GM12878 (cell line): ENCODE measurements around the gene ITGB5. TPM values are rescaled to one million over a fixed set of nuclear protein-coding genes. Genes with fewer than 3 reads are reported as not detected.

Experiments
- ATAC-seq: fragments of 200-7000 bp; cut with Tn5 transposase; 3 replicates; pipeline ENCODE4 v1.9.1; 2020; ENCODE audit warnings: mild to moderate bottlenecking, moderate library complexity
- BruUV-seq: library from RNA; stranded (reverse); fragments of 400-500 nt; replicated peaks from 2 replicates; lab custom pipeline; 2021; lab: Mats Ljungman, UMichigan
- CTCF ChIA-PET: fragments of 300-600 bp; sonication (Branson Sonifier 250); formaldehyde crosslinking; extraction: SDS; loops from one replicate; lab custom pipeline; 2021; ENCODE audit warnings: inconsistent platforms; lab: Yijun Ruan, JAX
- POLR2A ChIA-PET: fragments of 350-600 bp; formaldehyde crosslinking; extraction: SDS; loops from one replicate; lab custom pipeline; 2021; ENCODE audit warnings: inconsistent platforms; lab: Charles Lee
- RAD21 ChIA-PET: fragments of 300-600 bp; sonication (Branson Sonifier 250); formaldehyde crosslinking; loops from one replicate; lab custom pipeline; 2023; ENCODE audit warnings: antibody characterized with exemption; ENCODE audit not compliant: unreplicated experiment; lab: Charles Lee
- SMC1A ChIA-PET: fragments of 300-600 bp; sonication (Branson Sonifier 250); formaldehyde crosslinking; loops from one replicate; lab custom pipeline; 2023; ENCODE audit not compliant: unreplicated experiment, uncharacterized antibody; lab: Charles Lee
- DNase-seq: peaks from one replicate; pipeline ENCODE4 v3.0.0-alpha.2; 2011; ENCODE audit warnings: low read depth, low spot score
- FAIRE-seq: peaks from 3 replicates; lab custom pipeline; 2011; peaks lifted over from hg19 to GRCh38; lab: Jason Lieb, UNC
- H2AFZ ChIP-seq: 2 replicates; pipeline ENCODE4 v1.6.0; 2011; ENCODE audit warnings: low read depth, low read length, control low read depth; ENCODE audit not compliant: control insufficient read depth
- H3K27ac ChIP-seq: 2 replicates; pipeline ENCODE4 v1.5.1; 2011; ENCODE audit warnings: control low read depth; ENCODE audit not compliant: control insufficient read depth, insufficient read depth
- H3K27me3 ChIP-seq, 2 experiments: replicated peaks in 1 of 2; 2 replicates each; pipeline versions ENCODE4 v1.6.0 to v1.6.1; 2011; ENCODE audit warnings: low read length in 1 of 2; ENCODE audit not compliant: control insufficient read depth in 2 of 2, insufficient read depth in 2 of 2
- H3K36me3 ChIP-seq, 2 experiments: 2 replicates each; pipeline ENCODE4 v1.5.1; 2011; ENCODE audit warnings: low read length in 1 of 2; ENCODE audit not compliant: control insufficient read depth in 2 of 2, insufficient read depth in 2 of 2
- H3K4me1 ChIP-seq: 2 replicates; pipeline ENCODE4 v1.6.1; 2011; ENCODE audit warnings: mild to moderate bottlenecking, low read length, moderate library complexity, mixed read lengths; ENCODE audit not compliant: control insufficient read depth, insufficient read depth
- H3K4me2 ChIP-seq: 2 replicates; pipeline ENCODE4 v1.6.0; 2011; ENCODE audit warnings: control low read depth; ENCODE audit not compliant: control insufficient read depth, insufficient read depth
- H3K4me3 ChIP-seq: fragments of 200-600 bp; sonication (generic); 2 replicates; pipeline ENCODE4 v1.5.1; 2016
- H3K79me2 ChIP-seq: 2 replicates; pipeline ENCODE4 v1.6.0; 2011; ENCODE audit warnings: low read length; ENCODE audit not compliant: control insufficient read depth, insufficient read depth
- H3K9ac ChIP-seq: 2 replicates; pipeline ENCODE4 v1.8.0; 2011; ENCODE audit warnings: low read length, control low read depth, mixed read lengths; ENCODE audit not compliant: control insufficient read depth, insufficient read depth
- H3K9me3 ChIP-seq: replicated peaks from 3 replicates; pipeline ENCODE4 v1.5.1; 2011; ENCODE audit warnings: mild to moderate bottlenecking, low read length; ENCODE audit not compliant: control insufficient read depth, insufficient read depth
- H4K20me1 ChIP-seq: 2 replicates; pipeline ENCODE4 v1.6.0; 2011; ENCODE audit not compliant: control insufficient read depth, insufficient read depth
- HCFC1 ChIP-seq: fragments of 150-350 bp; IDR thresholded peaks from 2 replicates; pipeline ENCODE4 v1.6.1; 2014; ENCODE audit warnings: low read length
- MLLT1 ChIP-seq: fragments of 450-650 bp; IDR thresholded peaks from 2 replicates; pipeline ENCODE4 v1.6.1; 2016; ENCODE audit warnings: mild to moderate bottlenecking
- MYB ChIP-seq: fragments of 150-350 bp; IDR thresholded peaks from 2 replicates; pipeline ENCODE4 v1.6.1; 2014; ENCODE audit warnings: mild to moderate bottlenecking, low read depth, low read length, borderline replicate concordance
- RAD21 ChIP-seq: IDR thresholded peaks from 2 replicates; pipeline ENCODE4 v1.6.1; 2011; ENCODE audit warnings: mild to moderate bottlenecking, low read depth, low read length, moderate library complexity; ENCODE audit not compliant: insufficient read depth
- SMAD5 ChIP-seq: IDR thresholded peaks from 2 replicates; pipeline ENCODE4 v1.6.1; 2016; ENCODE audit warnings: antibody characterized with exemption, low read depth
- SMARCA5 ChIP-seq: fragments of 450-650 bp; IDR thresholded peaks from 2 replicates; pipeline ENCODE4 v1.6.1; 2017; ENCODE audit warnings: mild to moderate bottlenecking
- SMC3 ChIP-seq: IDR thresholded peaks from 2 replicates; pipeline ENCODE4 v1.6.1; 2011; ENCODE audit warnings: low read length, improper control_type of control experiment, borderline replicate concordance
- STAT1 ChIP-seq: fragments of 450-650 bp; conservative IDR thresholded peaks from 2 replicates; pipeline ENCODE4 v1.6.1; 2014; ENCODE audit warnings: antibody characterized with exemption, mild to moderate bottlenecking
- SUZ12 ChIP-seq: fragments of 200-600 bp; sonication (generic); IDR thresholded peaks from one replicate; pipeline ENCODE4 v1.6.1; 2018; ENCODE audit warnings: antibody characterized with exemption, mild to moderate bottlenecking; ENCODE audit not compliant: unreplicated experiment
- TCF7 ChIP-seq: IDR thresholded peaks from 2 replicates; pipeline ENCODE4 v1.6.1; 2014; ENCODE audit warnings: antibody characterized with exemption, borderline replicate concordance
- YY1 ChIP-seq: IDR thresholded peaks from 2 replicates; pipeline ENCODE4 v1.6.1; 2011; ENCODE audit warnings: low read depth, mild to moderate bottlenecking, low read length
- WGBS: methylation state at CpG from one replicate; pipeline ENCODE4 v1.1.6; 2016; ENCODE audit warnings: low lambda C conversion rate; ENCODE audit not compliant: insufficient replicate concordance, insufficient coverage; ENCODE audit errors: missing lambda C conversion rate; 5-methylcytosine and 5-hydroxymethylcytosine counted together
- in situ Hi-C: fragments of 300-500 bp; cut with MboI; formaldehyde crosslinking; loops from 9 replicates; pipeline ENCODE4 v1.14.3; 2018; ENCODE audit warnings: mixed read lengths
- intact Hi-C: fragments of 100-400 bp; cut with micrococcal nuclease; formaldehyde crosslinking; loops from one replicate; pipeline ENCODE4 v1.14.2; 2022; ENCODE audit not compliant: unreplicated experiment
- polyA plus RNA-seq, 11 experiments: library from polyadenylated mRNA; depleted of rRNA in 4 of 11; unstranded in 6 of 11; stranded (reverse) in 5 of 11; fragments of >200 nt; fragmentation: Nextera tagmentation in 4 of 11; fragmentation: Illumina TruSeq in 1 of 11; extraction: Ambion mirVana in 4 of 11; extraction: Trizol in 1 of 11; gene quantifications; 1 replicate in 1 of 11; 2 replicates in 10 of 11; pipeline versions ENCODE4 v1.2.1 to v1.2.3, GENCODE V29; 2011 to 2016; ENCODE audit warnings: inconsistent platforms in 2 of 11, missing spikeins in 2 of 11, low read depth in 1 of 11
- total RNA-seq, 4 experiments: library from RNA; depleted of rRNA in 3 of 4; stranded (reverse); fragments of >200 nt in 3 of 4; fragmentation: Illumina TruSeq in 1 of 4; extraction: Trizol in 1 of 4; gene quantifications; 2 replicates each; pipeline versions ENCODE4 v1.2.1 to v1.2.3, GENCODE V29; 2013 to 2021
- TF ChIP-seq, protein P1 (sequence below), 3 experiments: IDR thresholded peaks in 2 of 3; conservative IDR thresholded peaks in 1 of 3; 2 replicates each; pipeline ENCODE4 v1.5.1; 2011; ENCODE audit warnings: low read depth in 3 of 3, low read length in 3 of 3, mild to moderate bottlenecking in 3 of 3, control low read depth in 2 of 3, moderate library complexity in 2 of 3, inconsistent platforms in 1 of 3, mixed read lengths in 1 of 3; ENCODE audit not compliant: control insufficient read depth in 2 of 3, insufficient read depth in 1 of 3; ENCODE audit errors: extremely low read depth in 1 of 3

ITGB5 gene
- total and polyA plus RNA-seq, 10 of the 15 experiments (the other 5 are each of a cell fraction or from before 2014, with no cell fraction given), result 0.05 to 10.0 (median 0.83) TPM; not detected in 2

DNA sequence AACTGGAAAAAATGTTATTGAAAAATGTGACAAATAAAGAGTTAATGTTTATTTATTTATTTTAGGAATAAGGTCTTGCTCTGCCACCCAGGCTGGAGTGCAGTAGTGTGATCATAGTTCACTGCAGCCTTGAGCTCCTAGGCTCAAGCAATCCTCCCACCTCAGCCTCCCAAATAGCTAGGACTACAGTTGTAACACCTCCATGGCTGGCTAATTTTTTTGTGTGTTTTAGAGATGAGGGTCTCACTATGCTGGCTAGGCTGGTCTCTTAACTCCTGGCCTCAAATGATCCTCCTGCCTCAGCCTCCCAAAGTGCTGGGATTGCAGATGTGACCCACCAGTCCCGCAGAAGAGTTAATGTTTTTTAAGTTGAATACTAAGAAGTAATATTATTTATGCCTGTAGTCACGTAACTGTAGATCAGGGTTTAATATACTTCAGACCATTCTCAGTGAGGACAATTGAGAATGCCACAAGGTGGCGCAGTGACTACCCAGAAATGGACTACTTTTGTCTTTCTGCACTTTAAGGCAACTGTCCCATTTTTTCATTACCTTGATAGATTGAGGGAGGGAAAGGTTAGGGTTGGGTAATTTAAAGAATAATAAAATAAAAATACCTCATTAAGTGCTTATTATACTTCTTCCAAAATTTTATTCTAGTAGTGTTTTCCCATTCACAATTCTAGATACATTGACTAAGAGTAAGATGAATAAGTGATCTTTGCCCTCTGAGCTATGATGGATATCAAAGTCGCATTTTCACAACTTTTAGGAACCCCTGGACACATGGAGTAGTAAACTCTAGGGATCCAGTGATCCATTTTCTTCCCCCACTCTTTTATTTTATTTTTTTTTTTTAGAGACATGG is 41.4 kb upstream of the ITGB5 start:
- Histone ChIP-seq H3K4me2 (no peak overlapping the region), H3K9ac (no peak overlapping the region), H3K4me1 (peaks cover 15% of the 10 kb centered on the region; the same call in 1 of the 2 replicates), H3K4me3 (no peak overlapping the region), H3K36me3 (no peaks in the 10 kb centered on the region), H2AFZ (no peak overlapping the region; the same call in 1 of the 2 replicates), H4K20me1 (no peaks in the 10 kb centered on the region), H3K27ac (no peak overlapping the region), H3K79me2 (no peaks in the 10 kb centered on the region), H3K9me3 (no peaks in the 10 kb centered on the region), H3K27me3 (no peaks in the 10 kb centered on the region)
- in situ Hi-C loops, result no loop called here
- peak; percentile 64; the same call in 1 of the 2 replicates for TF ChIP-seq YY1
- no peak for TF ChIP-seq SUZ12
- TF ChIP-seq MYB, result no peak
- TF ChIP-seq HCFC1, result no peak
- no peak for TF ChIP-seq TCF7
- TF ChIP-seq SMAD5, result no peak
- TF ChIP-seq STAT1, result no peak
- TF ChIP-seq SMC3, result peak; percentile 66
- peak; percentile 25; the same call in 1 of the 2 replicates for TF ChIP-seq SMARCA5
- TF ChIP-seq RAD21, result peak; percentile 74
- no peak for TF ChIP-seq MLLT1
- TF ChIP-seq, protein P1, sequence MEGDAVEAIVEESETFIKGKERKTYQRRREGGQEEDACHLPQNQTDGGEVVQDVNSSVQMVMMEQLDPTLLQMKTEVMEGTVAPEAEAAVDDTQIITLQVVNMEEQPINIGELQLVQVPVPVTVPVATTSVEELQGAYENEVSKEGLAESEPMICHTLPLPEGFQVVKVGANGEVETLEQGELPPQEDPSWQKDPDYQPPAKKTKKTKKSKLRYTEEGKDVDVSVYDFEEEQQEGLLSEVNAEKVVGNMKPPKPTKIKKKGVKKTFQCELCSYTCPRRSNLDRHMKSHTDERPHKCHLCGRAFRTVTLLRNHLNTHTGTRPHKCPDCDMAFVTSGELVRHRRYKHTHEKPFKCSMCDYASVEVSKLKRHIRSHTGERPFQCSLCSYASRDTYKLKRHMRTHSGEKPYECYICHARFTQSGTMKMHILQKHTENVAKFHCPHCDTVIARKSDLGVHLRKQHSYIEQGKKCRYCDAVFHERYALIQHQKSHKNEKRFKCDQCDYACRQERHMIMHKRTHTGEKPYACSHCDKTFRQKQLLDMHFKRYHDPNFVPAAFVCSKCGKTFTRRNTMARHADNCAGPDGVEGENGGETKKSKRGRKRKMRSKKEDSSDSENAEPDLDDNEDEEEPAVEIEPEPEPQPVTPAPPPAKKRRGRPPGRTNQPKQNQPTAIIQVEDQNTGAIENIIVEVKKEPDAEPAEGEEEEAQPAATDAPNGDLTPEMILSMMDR (IDR thresholded peaks at IDR 0.05 in 2 of 3, conservative IDR thresholded peaks at IDR 0.05 in 1 of 3; ENCODE audit: control insufficient read depth in 2 of 3, extremely low read depth in 1 of 3, insufficient read depth in 1 of 3, low read depth in 3 of 3, low read length in 3 of 3), result peak; percentile 63 to 75 (median 64); a peak in 5 of 6 replicates
- RAD21 ChIA-PET, result interaction anchor here (0.6 to 2.8 kb wide), 25 partner anchors 8 to 510 kb away, joined by 3 to 15 read pairs (median 4); no protein-coding TSS in a partner anchor
- ATAC-seq (peak; percentile 80), DNase-seq (no peak), FAIRE-seq (peak; percentile 44)
- BruUV-seq, result no TSS peak
- intact Hi-C loops, result loop anchor here (2.0 to 10.0 kb wide), 4 partner anchors 236 to 659 kb away; no protein-coding TSS in a partner anchor
- SMC1A ChIA-PET, result interaction anchor here (0.6 to 2.9 kb wide), 28 partner anchors 7 to 663 kb away, joined by 3 to 23 read pairs (median 4); partner anchors contain the start of gene MUC13
- CTCF ChIA-PET, result interaction anchor here (0.6 to 3.6 kb wide), 42 partner anchors 8 to 658 kb away, joined by 3 to 24 read pairs (median 5); no protein-coding TSS in a partner anchor
- 4% methylated on average over 4 of the region's 4 CpGs for WGBS
- POLR2A ChIA-PET, result interaction anchor here (0.6 to 0.7 kb wide), 2 partner anchors 67 to 121 kb away, joined by 3 read pairs; no protein-coding TSS in a partner anchor
